Right atrium auricular region (tissue), 2 donors: ENCODE results near the gene DIP2B. TPM values are rescaled to one million over a fixed set of nuclear protein-coding genes. Genes with fewer than 3 reads are reported as not detected.

ENCODE experiments used
- DNase-seq: peaks from one replicate; pipeline ENCODE4 v3.0.0-alpha.2; 2019; ENCODE audit warnings: low spot score
- H3K27ac ChIP-seq, 2 donors: fragments of 200-600 bp; sonication (generic); 1 replicate in 1 of 2; 2 replicates in 1 of 2; pipeline ENCODE4 v1.5.1; 2016 to 2019
- H3K27me3 ChIP-seq, 2 donors: fragments of 200-600 bp; sonication (generic); one replicate each; pipeline versions ENCODE4 v1.5.1 to v1.6.0; 2017 to 2019
- H3K36me3 ChIP-seq: fragments of 200-600 bp; sonication (generic); one replicate; pipeline ENCODE4 v1.5.1; 2016
- H3K4me1 ChIP-seq, 2 donors: fragments of 200-600 bp; sonication (generic); one replicate each; pipeline versions ENCODE4 v1.5.1 to v1.6.0; 2017 to 2019
- H3K4me3 ChIP-seq, 2 donors: fragments of 200-600 bp; sonication (generic); 1 replicate in 1 of 2; 2 replicates in 1 of 2; pipeline ENCODE4 v1.5.1; 2017 to 2019; ENCODE audit warnings: mild to moderate bottlenecking in 1 of 2, moderate library complexity in 1 of 2
- H3K9me3 ChIP-seq, 2 donors: fragments of 200-600 bp; sonication (generic); one replicate each; pipeline ENCODE4 v1.5.1; 2019
- CTCF ChIP-seq, 2 donors: fragments of 200-600 bp; sonication (generic); IDR thresholded peaks; one replicate each; pipeline ENCODE4 v1.5.1; 2019; ENCODE audit warnings: antibody characterized with exemption in 2 of 2
- total RNA-seq, 2 donors: library from RNA; depleted of rRNA; stranded (reverse); fragments of >200 nt; gene quantifications; one replicate each; pipeline ENCODE4 v1.1.0, GENCODE V29; 2016

Gene DIP2B
- total RNA-seq, 2 donors from 2014 or later = 11.6 to 15.2 TPM

DNA sequence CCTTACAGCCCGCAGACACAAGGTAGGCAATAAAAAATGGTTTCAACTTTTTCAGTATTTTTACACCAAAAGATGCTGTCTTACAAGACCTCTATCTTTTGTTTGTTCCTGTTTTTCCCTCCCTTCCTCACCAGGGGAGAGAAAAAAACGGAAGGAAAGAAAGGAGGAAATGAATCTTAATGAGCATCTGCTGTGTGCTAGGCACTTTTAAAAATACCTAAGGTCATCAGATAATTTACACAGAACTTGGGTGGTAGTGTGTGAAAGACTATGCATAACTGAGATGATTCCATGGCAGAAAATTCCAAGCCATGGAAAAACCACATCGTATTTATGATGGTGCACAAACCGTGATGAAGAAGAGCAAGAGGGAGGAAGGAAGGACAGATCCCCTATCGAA lies 121.2 kb downstream of the DIP2B start:
- Histone ChIP-seq H3K27ac (no peak overlapping the region), H3K36me3 (peaks cover 7% of the 10 kb centered on the region), H3K4me1 (peaks cover 0 to 15% of the 10 kb centered on the region in 2 donors), H3K4me3 (no peak overlapping the region), H3K9me3 (no peaks in the 10 kb centered on the region), H3K27me3 (no peaks in the 10 kb centered on the region)
- no peak for TF ChIP-seq CTCF (IDR thresholded peaks at IDR 0.05)
- no peak for DNase-seq

GRCh38 chr12:50627491-50627890 lies 122.7 kb downstream of the DIP2B start:
- Histone ChIP-seq H3K4me3 (no peak overlapping the region), H3K27ac (no peak overlapping the region), H3K9me3 (no peaks in the 10 kb centered on the region), H3K36me3 (peaks cover 7% of the 10 kb centered on the region), H3K4me1 (peaks cover 0 to 3% of the 10 kb centered on the region in 2 donors), H3K27me3 (no peaks in the 10 kb centered on the region)
- TF ChIP-seq CTCF (IDR thresholded peaks at IDR 0.05) = no peak
- DNase-seq = no peak

GRCh38 chr12:50628394-50628793 lies 123.6 kb downstream of the DIP2B start:
- DNase-seq = no peak
- no peak for TF ChIP-seq CTCF (IDR thresholded peaks at IDR 0.05)
- H3K4me3 ChIP-seq = no peak overlapping the region
- H3K36me3 ChIP-seq = peaks cover 7% of the 10 kb centered on the region
- H3K27me3 ChIP-seq = no peaks in the 10 kb centered on the region
- H3K9me3 ChIP-seq = no peaks in the 10 kb centered on the region
- peaks cover 0 to 3% of the 10 kb centered on the region in 2 donors for H3K4me1 ChIP-seq
- H3K27ac ChIP-seq = no peak overlapping the region

GRCh38 chr12:50633955-50634354 lies 129.2 kb downstream of the DIP2B start:
- Histone ChIP-seq H3K4me1 (peaks cover 0 to 31% of the 10 kb centered on the region in 2 donors), H3K27me3 (no peaks in the 10 kb centered on the region), H3K36me3 (no peaks in the 10 kb centered on the region), H3K9me3 (no peaks in the 10 kb centered on the region), H3K27ac (no peak overlapping the region), H3K4me3 (no peak overlapping the region)
- TF ChIP-seq CTCF (IDR thresholded peaks at IDR 0.05) = no peak
- no peak for DNase-seq

DNA sequence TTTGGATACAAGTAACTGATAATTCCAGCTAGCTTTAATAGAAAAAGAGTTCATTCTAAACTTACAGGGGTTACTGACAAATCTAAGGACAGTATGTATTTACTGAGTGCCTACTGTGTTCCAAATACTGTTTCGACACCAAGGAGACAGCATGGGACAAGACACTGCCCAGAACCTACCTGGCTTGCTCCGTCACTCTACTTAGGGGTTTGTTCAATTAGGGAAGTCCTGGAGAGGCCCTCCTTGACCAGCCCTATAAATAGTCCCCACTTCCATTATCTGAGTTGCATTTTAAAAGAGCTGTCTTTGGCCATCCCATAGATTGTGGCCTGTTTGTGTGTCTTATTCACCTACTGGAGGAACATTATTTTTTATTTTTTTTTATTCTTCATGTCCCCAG lies 129.6 kb downstream of the DIP2B start:
- peaks cover 0 to 31% of the 10 kb centered on the region in 2 donors for H3K4me1 ChIP-seq

More for the DNA sequence above, 129.6 kb downstream of the DIP2B start:
- no peak overlapping the region for H3K4me3 ChIP-seq
- DNase-seq = no peak
- no peaks in the 10 kb centered on the region for H3K27me3 ChIP-seq
- TF ChIP-seq CTCF (IDR thresholded peaks at IDR 0.05) = no peak
- H3K9me3 ChIP-seq = no peaks in the 10 kb centered on the region
- H3K36me3 ChIP-seq = no peaks in the 10 kb centered on the region
- H3K27ac ChIP-seq = no peak overlapping the region
